Esophagus (tissue), 2 donors: ENCODE results near the gene ADAM10. TPM values are rescaled to one million over a fixed set of nuclear protein-coding genes. Genes with fewer than 3 reads are reported as not detected.

Experiments
- H3K27ac ChIP-seq, 2 donors: one replicate each; pipeline ENCODE4 v1.5.1; 2013; ENCODE audit warnings: low read depth in 2 of 2, mild to moderate bottlenecking in 2 of 2, inconsistent platforms in 1 of 2, low read length in 1 of 2, moderate library complexity in 1 of 2
- H3K27me3 ChIP-seq, 2 donors: one replicate each; pipeline ENCODE4 v1.6.1; 2013; ENCODE audit warnings: low read length in 2 of 2, control low read depth in 1 of 2, mild to moderate bottlenecking in 1 of 2; ENCODE audit not compliant: insufficient read depth in 2 of 2, control insufficient read depth in 1 of 2
- H3K36me3 ChIP-seq, 2 donors: one replicate each; pipeline ENCODE4 v1.6.1; 2013; ENCODE audit warnings: low read length in 1 of 2; ENCODE audit not compliant: control insufficient read depth in 2 of 2, insufficient read depth in 2 of 2
- H3K4me1 ChIP-seq, 2 donors: one replicate each; pipeline ENCODE4 v1.6.1; 2013; ENCODE audit warnings: low read length in 1 of 2; ENCODE audit not compliant: control insufficient read depth in 2 of 2, insufficient read depth in 2 of 2
- H3K4me3 ChIP-seq, 2 donors: one replicate each; pipeline ENCODE4 v1.5.1; 2013; ENCODE audit warnings: low read length in 2 of 2, mild to moderate bottlenecking in 2 of 2, low read depth in 1 of 2, moderate library complexity in 1 of 2
- H3K9me3 ChIP-seq, 2 donors: one replicate each; pipeline ENCODE4 v1.6.1; 2013; ENCODE audit warnings: mild to moderate bottlenecking in 2 of 2, low read depth in 1 of 2, low read length in 1 of 2, moderate library complexity in 1 of 2; ENCODE audit not compliant: control insufficient read depth in 2 of 2, insufficient read depth in 1 of 2
- WGBS, 2 donors: extraction: QIAGEN DNeasy Blood & Tissue Kit; methylation state at CpG; one replicate each; pipeline ENCODE4 v1.1.7; 2013; 5-methylcytosine and 5-hydroxymethylcytosine counted together
- polyA plus RNA-seq, 2 donors: library from polyadenylated mRNA; stranded (reverse); fragments of 200-250 nt; gene quantifications; one replicate each; pipeline ENCODE4 v1.2.3, GENCODE V29; 2013
- donor health status: healthy with polysubstance abuse.
- donor health status: Bipolar disorder and iron deficiency.

The ADAM10 gene
- polyA plus RNA-seq, 2 donors = 9.7 to 16.0 TPM

DNA sequence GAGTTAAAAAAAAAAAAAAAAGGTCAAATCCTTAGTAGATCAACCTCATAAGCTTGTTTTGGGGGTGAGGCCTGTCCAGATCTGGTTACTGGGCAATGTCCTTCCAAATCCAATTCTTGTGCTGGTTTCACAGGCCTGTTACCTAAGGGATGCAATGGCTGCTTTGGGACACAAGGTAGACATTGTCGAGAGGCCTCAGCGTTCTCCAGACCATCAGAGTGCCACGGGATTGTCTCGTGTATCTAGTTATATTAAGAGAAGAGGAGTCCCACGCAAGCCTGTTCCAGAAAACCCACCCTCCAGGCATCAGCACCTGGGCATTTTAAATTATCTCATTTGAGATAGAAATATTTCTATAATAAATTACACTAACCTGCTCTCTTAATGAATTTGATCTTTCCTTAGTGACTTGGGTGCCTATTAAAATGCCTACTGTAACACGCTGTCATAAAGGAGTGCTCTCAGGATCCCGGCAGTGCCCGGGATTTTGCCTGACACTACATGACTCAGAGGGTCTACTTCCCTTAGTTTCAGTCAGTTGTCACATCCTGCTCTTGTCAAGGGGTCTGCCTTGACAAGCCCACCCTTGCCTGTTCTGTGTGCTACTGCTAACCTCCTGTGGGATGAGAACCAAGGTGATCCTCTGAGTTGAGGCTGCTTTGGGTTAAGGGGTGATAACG is 201.7 kb downstream of the ADAM10 start:
- Histone ChIP-seq H3K27ac (no peak overlapping the region), H3K9me3 (no peaks in the 10 kb centered on the region)
- WGBS, 2 donors = 88 to 97% methylated on average over 9 of the region's 9 CpGs

DNA sequence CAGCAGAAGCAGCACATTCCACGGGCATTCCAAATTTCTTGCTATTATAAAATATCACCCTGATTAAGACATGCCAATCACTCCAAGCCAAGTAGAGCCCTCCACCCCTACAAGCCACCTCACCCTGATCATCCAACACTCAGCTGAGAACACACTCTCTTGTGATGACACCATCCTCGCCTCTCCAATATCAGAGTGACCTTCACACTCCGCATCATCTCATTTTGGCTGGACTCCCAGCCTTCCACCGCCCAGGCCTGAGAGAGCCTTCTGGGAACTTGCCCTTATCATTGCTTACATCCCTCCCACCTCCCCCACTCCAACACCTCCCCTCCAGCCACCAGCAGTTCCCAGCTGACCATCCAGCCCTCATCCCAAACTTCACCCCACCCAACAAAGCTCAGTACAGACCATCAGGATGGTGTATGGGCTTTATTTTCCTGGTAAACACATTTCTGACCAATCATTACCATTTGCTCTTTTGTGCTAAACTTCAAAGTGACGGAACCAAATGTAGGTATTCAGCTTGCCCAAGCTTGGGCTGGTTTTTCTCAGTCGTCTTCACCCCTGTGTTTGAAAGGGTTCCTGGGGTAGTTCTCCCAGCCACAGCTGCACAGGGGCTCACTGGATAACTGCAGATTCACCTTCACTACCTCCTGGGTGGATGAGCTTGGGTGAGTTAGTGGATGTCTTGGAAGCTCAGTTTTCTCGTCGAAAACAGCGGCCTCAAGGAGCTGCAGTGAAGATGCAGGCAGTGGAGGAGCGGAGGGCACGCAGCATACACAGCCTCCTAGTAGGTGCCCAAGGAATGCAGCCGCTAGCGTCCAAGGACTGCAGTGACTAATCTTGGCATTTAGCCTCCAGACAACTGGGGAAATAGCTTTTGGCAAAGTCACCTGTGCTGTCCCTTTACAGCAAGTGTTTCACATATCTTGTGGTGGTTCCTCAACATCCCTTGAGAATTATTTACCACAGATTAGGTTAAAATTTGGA is 202.6 kb downstream of the ADAM10 start:
- H3K27me3 ChIP-seq = no peaks in the 10 kb centered on the region
- no peaks in the 10 kb centered on the region for H3K9me3 ChIP-seq
- H3K27ac ChIP-seq = no peak overlapping the region

More for the DNA sequence above, 201.7 kb downstream of the ADAM10 start:
- Histone ChIP-seq H3K4me3 (no peak overlapping the region), H3K4me1 (peaks cover 0 to 6% of the 10 kb centered on the region in 2 donors), H3K27me3 (no peaks in the 10 kb centered on the region), H3K36me3 (no peaks in the 10 kb centered on the region)

DNA sequence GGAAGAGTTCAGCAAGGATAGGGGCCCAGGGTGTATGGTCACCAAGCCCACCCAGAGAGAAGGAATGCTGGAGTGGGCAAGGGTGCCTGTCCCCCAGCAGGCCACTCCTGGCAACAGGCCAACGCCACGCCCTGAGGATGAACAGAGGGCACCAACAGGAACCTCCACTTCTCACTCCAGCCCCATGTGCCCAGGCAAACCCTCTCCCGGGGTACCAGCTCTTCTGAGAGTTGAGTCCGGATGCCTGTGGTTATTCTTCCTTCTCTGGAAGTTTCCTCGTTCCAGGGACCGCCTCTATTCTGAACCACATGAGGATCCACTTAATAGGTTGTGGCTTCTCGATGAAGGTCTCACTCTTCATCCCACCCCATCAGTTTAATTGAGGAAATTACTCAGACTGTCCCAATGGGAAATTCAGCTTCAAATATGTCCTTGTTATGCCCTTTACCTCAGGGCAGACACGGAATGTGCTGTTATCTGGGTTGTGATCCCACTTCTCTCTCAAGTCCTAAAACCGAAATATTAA is 203.4 kb downstream of the ADAM10 start:
- Histone ChIP-seq H3K27ac (no peak overlapping the region), H3K27me3 (no peaks in the 10 kb centered on the region), H3K4me1 (peaks cover 0 to 6% of the 10 kb centered on the region in 2 donors), H3K36me3 (no peaks in the 10 kb centered on the region), H3K9me3 (no peaks in the 10 kb centered on the region), H3K4me3 (no peak overlapping the region)
- 84 to 90% methylated on average over 9 of the region's 9 CpGs for WGBS, 2 donors

More for the DNA sequence above, 202.6 kb downstream of the ADAM10 start:
- Histone ChIP-seq H3K4me3 (no peak overlapping the region), H3K4me1 (peaks cover 0 to 6% of the 10 kb centered on the region in 2 donors), H3K36me3 (no peaks in the 10 kb centered on the region)
- 72 to 76% methylated on average over 13 of the region's 13 CpGs for WGBS, 2 donors

DNA sequence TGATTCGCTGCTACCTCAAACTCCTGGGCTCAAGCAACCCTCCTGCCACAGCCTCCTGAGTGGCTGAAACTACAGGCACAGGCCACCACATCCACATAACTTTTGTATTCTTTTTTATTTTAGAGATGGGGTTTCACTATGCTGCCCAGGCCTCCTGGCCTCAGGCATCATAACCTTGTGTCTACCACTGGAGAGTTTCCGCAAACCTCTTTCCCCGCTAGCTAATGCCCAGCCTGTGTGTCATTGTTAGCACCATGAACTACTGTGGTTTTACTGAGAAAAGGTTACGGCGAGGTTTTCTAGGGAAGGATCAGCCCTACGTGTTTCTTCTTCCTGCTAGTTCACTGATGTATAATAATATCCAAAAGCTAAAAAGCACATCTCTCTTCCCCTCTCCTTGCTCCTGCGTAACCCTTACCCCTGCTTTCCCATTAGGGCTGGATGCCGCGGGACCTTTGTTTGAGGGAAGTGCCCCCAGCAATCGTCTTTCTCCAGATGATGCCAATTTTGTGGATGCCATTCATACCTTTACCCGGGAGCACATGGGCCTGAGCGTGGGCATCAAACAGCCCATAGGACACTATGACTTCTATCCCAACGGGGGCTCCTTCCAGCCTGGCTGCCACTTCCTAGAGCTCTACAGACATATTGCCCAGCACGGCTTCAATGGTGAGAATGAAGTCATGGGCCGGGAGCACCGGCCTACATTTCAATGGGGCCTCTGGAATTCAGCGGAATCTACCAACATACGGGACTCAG is 204.0 kb downstream of the ADAM10 start:
- Histone ChIP-seq H3K4me1 (peaks cover 0 to 10% of the 10 kb centered on the region in 2 donors), H3K4me3 (no peak overlapping the region), H3K27me3 (no peaks in the 10 kb centered on the region), H3K27ac (no peak overlapping the region), H3K9me3 (no peaks in the 10 kb centered on the region), H3K36me3 (no peaks in the 10 kb centered on the region)
- 90 to 92% methylated on average over 18 of the region's 18 CpGs for WGBS, 2 donors

DNA sequence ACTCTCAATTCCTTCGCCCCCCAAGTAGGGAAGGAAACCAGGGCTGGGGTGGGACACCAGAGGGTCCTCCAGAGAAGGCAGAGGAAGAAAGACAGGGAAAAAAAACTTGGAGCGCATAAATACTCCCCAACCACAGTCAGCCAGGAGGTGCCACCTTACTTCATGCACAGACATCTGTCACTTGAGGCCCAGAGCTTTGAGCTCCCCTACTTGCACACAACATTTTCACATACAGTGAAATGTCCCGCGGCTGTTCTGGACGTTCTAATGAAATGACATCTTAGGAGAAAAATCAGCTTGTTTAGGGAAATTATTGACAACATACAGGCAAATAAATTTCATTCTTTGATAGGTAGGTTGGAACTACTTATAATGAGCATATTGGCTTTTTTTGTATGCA is 204.8 kb downstream of the ADAM10 start:
- Histone ChIP-seq H3K27me3 (no peaks in the 10 kb centered on the region), H3K9me3 (no peaks in the 10 kb centered on the region), H3K36me3 (no peaks in the 10 kb centered on the region), H3K27ac (no peak overlapping the region), H3K4me3 (no peak overlapping the region), H3K4me1 (peaks cover 0 to 10% of the 10 kb centered on the region in 2 donors)
- 95 to 97% methylated on average over 5 of the region's 5 CpGs for WGBS, 2 donors

DNA sequence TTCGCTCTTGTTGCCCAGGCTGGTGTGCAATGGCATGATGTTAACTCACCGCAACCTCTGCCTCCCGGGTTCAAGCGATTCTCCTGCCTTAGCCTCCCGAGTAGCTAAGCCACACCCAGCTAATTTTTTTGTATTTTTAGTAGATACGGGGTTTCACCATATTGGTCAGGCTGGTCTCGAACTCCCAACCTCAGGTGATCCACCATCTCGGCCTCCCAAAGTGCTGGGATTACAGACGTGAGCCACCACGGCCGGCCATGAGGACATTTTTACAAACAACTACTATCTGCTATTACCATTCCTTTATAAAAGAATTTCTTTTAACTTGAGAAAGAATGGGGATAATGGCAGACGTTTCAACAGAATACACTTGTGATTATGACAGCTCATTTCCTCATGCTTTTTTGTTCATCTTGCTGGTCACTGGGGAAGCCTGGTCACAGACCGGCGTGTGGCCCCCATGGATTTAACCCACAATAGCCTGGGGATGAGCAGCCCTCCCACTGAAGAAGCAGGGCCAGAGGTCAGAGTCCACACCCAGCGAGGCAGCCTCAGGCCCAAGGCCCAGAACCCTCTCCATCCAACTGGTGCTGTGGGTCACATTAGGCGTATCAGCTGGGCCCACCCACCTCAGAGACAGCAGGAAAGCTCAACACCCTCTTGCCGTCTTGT is 205.7 kb downstream of the ADAM10 start:
- H3K27ac ChIP-seq = no peak overlapping the region
- no peak overlapping the region for H3K4me3 ChIP-seq
- no peaks in the 10 kb centered on the region for H3K36me3 ChIP-seq
- H3K9me3 ChIP-seq = no peaks in the 10 kb centered on the region
- H3K27me3 ChIP-seq = no peaks in the 10 kb centered on the region
- WGBS, 2 donors = 93 to 94% methylated on average over 17 of the region's 17 CpGs
- H3K4me1 ChIP-seq = peaks cover 0 to 10% of the 10 kb centered on the region in 2 donors

DNA sequence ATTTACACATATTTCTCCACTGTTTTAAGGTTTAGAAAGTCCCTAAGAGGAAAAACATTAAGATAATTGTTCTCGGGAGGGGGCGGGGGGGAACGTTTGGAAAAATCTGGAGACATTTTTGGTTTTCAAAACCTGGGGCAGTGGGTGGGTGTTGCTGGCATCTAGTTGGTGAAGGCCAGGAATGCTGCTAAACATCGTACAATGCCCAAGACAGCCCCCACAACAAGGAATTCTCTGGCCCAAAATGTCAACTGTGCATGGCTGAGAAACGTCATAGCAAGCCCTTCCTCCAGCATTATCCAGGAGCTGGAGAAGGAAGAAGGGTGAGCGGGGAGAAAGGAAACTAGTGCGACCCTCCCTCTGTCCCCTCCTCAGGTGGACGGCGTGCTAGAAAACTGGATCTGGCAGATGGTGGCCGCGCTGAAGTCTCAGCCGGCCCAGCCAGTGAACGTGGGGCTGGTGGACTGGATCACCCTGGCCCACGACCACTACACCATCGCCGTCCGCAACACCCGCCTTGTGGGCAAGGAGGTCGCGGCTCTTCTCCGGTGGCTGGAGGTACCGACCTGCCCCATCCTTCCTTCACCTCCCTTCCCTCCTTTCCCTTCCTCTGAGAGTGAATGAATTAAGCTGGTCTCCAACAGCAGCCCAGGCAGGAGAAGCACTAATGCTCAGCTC is 208.0 kb downstream of the ADAM10 start:
- H3K27ac ChIP-seq = no peak overlapping the region
- H3K4me1 ChIP-seq = peaks cover 0 to 4% of the 10 kb centered on the region in 2 donors
- no peaks in the 10 kb centered on the region for H3K9me3 ChIP-seq
- H3K4me3 ChIP-seq = no peak overlapping the region
- no peaks in the 10 kb centered on the region for H3K27me3 ChIP-seq
- no peaks in the 10 kb centered on the region for H3K36me3 ChIP-seq
- 88 to 91% methylated on average over 22 of the region's 22 CpGs for WGBS, 2 donors

DNA sequence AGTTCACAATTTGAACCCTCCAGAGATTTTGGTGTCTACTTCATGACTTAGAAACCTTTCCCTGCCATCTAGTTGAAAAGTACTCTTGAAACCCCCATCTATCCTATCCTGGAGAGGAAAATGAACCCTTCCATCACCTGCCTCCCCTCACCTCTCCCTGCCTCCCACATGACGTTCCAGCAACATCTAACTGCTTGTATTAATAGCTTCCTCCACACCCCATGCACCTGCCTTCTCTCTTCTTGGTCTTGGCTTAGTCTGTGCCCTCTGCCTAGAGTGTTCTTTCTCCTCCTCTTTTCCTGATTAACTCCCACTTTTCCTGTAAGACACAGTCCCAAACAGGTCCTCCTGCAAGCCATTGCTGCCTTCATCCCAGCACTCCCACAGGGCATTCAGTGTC is 210.0 kb downstream of the ADAM10 start:
- Histone ChIP-seq H3K4me1 (peaks cover 0 to 4% of the 10 kb centered on the region in 2 donors), H3K27ac (no peak overlapping the region), H3K36me3 (no peaks in the 10 kb centered on the region), H3K4me3 (no peak overlapping the region), H3K27me3 (no peaks in the 10 kb centered on the region), H3K9me3 (no peaks in the 10 kb centered on the region)
- 67 to 69% methylated on average over 1 of the region's 1 CpG for WGBS, 2 donors
